Endodermal cell (in vitro differentiated cells): ENCODE measurements around the gene KRT2. TPM values are rescaled to one million over a fixed set of nuclear protein-coding genes. Genes with fewer than 3 reads are reported as not detected.

ENCODE experiments used
- DNase-seq: peaks from one replicate; pipeline ENCODE4 v3.0.0-alpha.2; 2017
- H3K27ac ChIP-seq: 2 replicates; pipeline ENCODE4 v1.5.1; 2013; ENCODE audit warnings: mild to moderate bottlenecking, low read depth, low read length, moderate library complexity
- H3K27me3 ChIP-seq: 2 replicates; pipeline ENCODE4 v1.6.1; 2013; ENCODE audit warnings: mild to moderate bottlenecking, low read length, moderate library complexity; ENCODE audit not compliant: insufficient read depth, control insufficient read depth, poor library complexity, severe bottlenecking
- H3K36me3 ChIP-seq: 2 replicates; pipeline ENCODE4 v1.7.0; 2013; ENCODE audit warnings: mild to moderate bottlenecking, low read length, moderate library complexity; ENCODE audit not compliant: control insufficient read depth, insufficient read depth
- H3K4me1 ChIP-seq: one replicate; pipeline ENCODE4 v1.7.0; 2013; ENCODE audit warnings: low read length; ENCODE audit not compliant: control insufficient read depth, insufficient read depth
- H3K4me3 ChIP-seq: 2 replicates; pipeline ENCODE4 v1.5.1; 2013; ENCODE audit warnings: mild to moderate bottlenecking, low read length, moderate library complexity
- H3K9ac ChIP-seq: 2 replicates; pipeline ENCODE4 v1.6.1; 2013; ENCODE audit warnings: mild to moderate bottlenecking, low read length, moderate library complexity; ENCODE audit not compliant: poor library complexity, severe bottlenecking; ENCODE audit errors: extremely low read depth
- H3K9me3 ChIP-seq: 2 replicates; pipeline ENCODE4 v1.6.1; 2013; ENCODE audit warnings: mild to moderate bottlenecking, low read length, moderate library complexity; ENCODE audit not compliant: control insufficient read depth
- H3K27ac Mint-ChIP-seq: 2 replicates; pipeline ENCODE4 v1.8.0; 2020; ENCODE audit warnings: mixed read lengths
- H3K27me3 Mint-ChIP-seq: 2 replicates; pipeline ENCODE4 v1.8.0; 2021; ENCODE audit warnings: mild to moderate bottlenecking, mixed read lengths; ENCODE audit not compliant: insufficient read depth
- H3K36me3 Mint-ChIP-seq: 2 replicates; pipeline ENCODE4 v1.8.0; 2020; ENCODE audit warnings: low read depth, mixed read lengths
- H3K4me1 Mint-ChIP-seq: 2 replicates; pipeline ENCODE4 v1.8.0; 2020; ENCODE audit warnings: mixed read lengths
- H3K4me3 Mint-ChIP-seq: 2 replicates; pipeline ENCODE4 v1.8.0; 2020; ENCODE audit warnings: mild to moderate bottlenecking, moderate library complexity, mixed read lengths
- H3K9me3 Mint-ChIP-seq: 2 replicates; pipeline ENCODE4 v1.8.0; 2020; ENCODE audit warnings: mild to moderate bottlenecking, mixed read lengths
- CTCF ChIP-seq: fragments of 200-600 bp; sonication (generic); conservative IDR thresholded peaks from 2 replicates; pipeline ENCODE4 v1.5.0; 2021; ENCODE audit warnings: antibody characterized with exemption, mild to moderate bottlenecking
- WGBS, 2 experiments: methylation state at CpG; one replicate each; pipeline versions ENCODE4 v1.1.5 to v1.1.7; 2013; ENCODE audit warnings: missing lambda C conversion rate in 2 of 2, mixed read lengths in 1 of 2; ENCODE audit not compliant: insufficient coverage in 1 of 2, insufficient read length in 1 of 2; 5-methylcytosine and 5-hydroxymethylcytosine counted together
- total RNA-seq, 2 donors: library from RNA; stranded (reverse); fragmentation: NEBNext Ultra II Directional in 1 of 2; extraction: Animal tissue kit (Norgen Biotek cat#: 25700) in 1 of 2; gene quantifications; 2 replicates in 1 of 2; 3 replicates in 1 of 2; pipeline ENCODE4 v1.2.1, GENCODE V29; 2021

The KRT2 gene
- total RNA-seq, 2 donors from 2014 or later: not detected

DNA sequence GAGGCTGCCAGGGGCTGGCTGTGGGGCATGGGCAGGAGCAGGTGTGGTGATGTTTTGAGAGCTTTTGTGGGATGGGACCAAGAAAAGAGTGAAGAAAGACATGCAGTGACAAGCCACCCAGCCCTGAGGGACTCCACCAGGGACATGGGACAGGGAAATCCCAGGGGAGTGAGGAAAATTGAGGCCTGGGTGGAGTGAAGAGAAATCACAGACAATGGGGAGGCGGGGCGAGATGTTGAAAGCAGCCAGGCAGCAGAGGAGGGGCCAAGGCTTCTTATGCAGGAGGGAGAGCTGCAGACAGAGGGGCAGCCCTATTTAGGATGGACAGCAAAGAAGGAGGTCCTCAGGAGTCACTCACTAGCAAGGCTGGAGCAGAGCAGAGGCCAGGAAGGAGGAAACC is 32.4 kb upstream of the KRT2 start:
- Histone ChIP-seq H3K4me3 (no peak overlapping the region), H3K4me1 (no peaks in the 10 kb centered on the region), H3K9me3 (no peaks in the 10 kb centered on the region), H3K27me3 (peaks cover 62% of the 10 kb centered on the region), H3K9ac (no peak overlapping the region), H3K27ac (no peak overlapping the region), H3K36me3 (no peaks in the 10 kb centered on the region)
- no peaks in the 10 kb centered on the region for H3K4me1 Mint-ChIP-seq
- peaks cover 55% of the 10 kb centered on the region for H3K27me3 Mint-ChIP-seq
- TF ChIP-seq CTCF: no peak
- no peak overlapping the region for H3K27ac Mint-ChIP-seq
- no peak for DNase-seq
- no peaks in the 10 kb centered on the region for H3K9me3 Mint-ChIP-seq
- H3K36me3 Mint-ChIP-seq: no peaks in the 10 kb centered on the region
- H3K4me3 Mint-ChIP-seq: no peak overlapping the region
- 71 to 86% methylated on average over 2 of the region's 2 CpGs for WGBS, 2 experiments

DNA sequence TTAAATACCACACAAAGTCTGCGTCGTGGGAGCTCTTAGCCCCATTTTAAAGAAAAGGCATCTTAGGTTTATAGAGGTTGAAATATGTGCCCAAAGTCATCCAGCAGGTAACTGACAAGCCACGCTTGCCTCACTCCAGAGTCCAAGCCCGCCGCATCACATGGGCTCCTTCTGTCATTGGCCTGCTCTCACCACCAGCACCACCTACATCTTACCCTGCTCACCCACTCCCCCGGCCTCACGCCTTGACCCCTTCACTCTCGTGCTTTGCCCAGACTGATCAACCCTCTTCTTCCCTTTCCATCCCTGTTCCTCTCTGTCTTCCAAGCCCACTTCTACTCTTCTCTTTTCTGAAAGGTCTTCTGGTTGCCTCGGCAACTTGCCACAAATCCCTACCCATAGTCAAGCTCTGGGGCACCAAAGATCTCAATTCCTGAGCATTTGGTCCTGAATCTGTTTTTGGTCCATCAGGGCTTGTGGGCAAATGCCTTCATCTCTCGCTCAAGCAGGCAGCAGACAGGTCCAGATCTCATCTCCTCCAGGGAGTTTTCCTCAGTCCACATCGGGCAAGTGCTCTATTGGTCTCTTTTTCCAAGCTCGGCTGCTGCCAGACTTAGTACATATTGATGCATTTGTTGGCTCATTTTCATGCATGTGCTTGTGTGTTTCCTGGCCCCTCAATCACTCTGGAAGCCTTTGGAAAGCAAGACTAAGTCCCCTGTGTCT is 31.7 kb upstream of the KRT2 start:
- H3K36me3 Mint-ChIP-seq: no peaks in the 10 kb centered on the region
- Histone ChIP-seq H3K27ac (no peak overlapping the region), H3K4me1 (no peaks in the 10 kb centered on the region), H3K9ac (no peak overlapping the region), H3K27me3 (peaks cover 62% of the 10 kb centered on the region), H3K9me3 (no peaks in the 10 kb centered on the region), H3K36me3 (no peaks in the 10 kb centered on the region), H3K4me3 (no peak overlapping the region)
- WGBS, 2 experiments: 87% methylated on average over 9 to 12 of the region's 12 CpGs
- H3K9me3 Mint-ChIP-seq: no peaks in the 10 kb centered on the region
- TF ChIP-seq CTCF: no peak
- H3K4me3 Mint-ChIP-seq: no peak overlapping the region
- H3K27ac Mint-ChIP-seq: no peak overlapping the region
- no peaks in the 10 kb centered on the region for H3K4me1 Mint-ChIP-seq
- peaks cover 51% of the 10 kb centered on the region for H3K27me3 Mint-ChIP-seq
- DNase-seq: no peak

DNA sequence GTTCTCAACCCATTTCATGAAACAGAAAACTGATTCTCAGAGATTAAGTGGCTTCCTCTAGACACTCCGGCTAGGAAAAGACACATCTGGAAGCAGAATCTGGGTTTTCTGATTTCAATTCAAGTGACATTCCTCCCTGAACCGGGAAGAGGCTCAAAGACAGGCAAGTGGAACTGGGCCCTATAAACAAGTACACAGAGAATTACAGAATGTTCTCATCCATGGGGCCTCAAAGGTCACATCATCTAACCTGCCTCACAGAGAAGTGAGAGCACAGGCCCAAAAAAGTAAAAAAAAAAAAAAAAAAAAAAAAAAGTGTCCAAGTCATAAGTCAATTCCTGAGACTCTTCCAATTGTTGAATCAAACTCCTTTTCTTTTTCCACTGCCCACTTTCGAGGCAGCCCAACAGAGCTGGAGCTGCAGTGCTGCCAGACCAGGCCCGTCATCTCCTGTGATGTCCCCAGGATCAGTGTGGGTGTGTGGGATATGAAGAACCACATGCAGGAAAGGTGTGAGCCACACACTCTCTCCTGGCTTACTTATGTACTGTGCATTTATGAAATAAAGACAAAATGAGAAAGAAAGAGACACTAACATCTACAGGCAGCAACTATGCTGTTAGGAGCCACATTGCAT is 31.0 kb upstream of the KRT2 start:
- H3K9me3 ChIP-seq: no peaks in the 10 kb centered on the region
- Mint-ChIP-seq H3K9me3 (no peaks in the 10 kb centered on the region), H3K27me3 (peaks cover 51% of the 10 kb centered on the region), H3K36me3 (no peaks in the 10 kb centered on the region), H3K4me1 (no peaks in the 10 kb centered on the region), H3K4me3 (no peak overlapping the region), H3K27ac (no peak overlapping the region)
- WGBS, 2 experiments: 80 to 90% methylated on average over 2 to 4 of the region's 4 CpGs
- H3K27me3 ChIP-seq: peaks cover 62% of the 10 kb centered on the region
- DNase-seq: no peak
- no peak overlapping the region for H3K27ac ChIP-seq
- no peaks in the 10 kb centered on the region for H3K36me3 ChIP-seq
- TF ChIP-seq CTCF: no peak
- H3K4me1 ChIP-seq: no peaks in the 10 kb centered on the region
- H3K9ac ChIP-seq: no peak overlapping the region
- H3K4me3 ChIP-seq: no peak overlapping the region
